ENCODE results near the gene CAMSAP2.

CAMSAP2 gene

DNA sequence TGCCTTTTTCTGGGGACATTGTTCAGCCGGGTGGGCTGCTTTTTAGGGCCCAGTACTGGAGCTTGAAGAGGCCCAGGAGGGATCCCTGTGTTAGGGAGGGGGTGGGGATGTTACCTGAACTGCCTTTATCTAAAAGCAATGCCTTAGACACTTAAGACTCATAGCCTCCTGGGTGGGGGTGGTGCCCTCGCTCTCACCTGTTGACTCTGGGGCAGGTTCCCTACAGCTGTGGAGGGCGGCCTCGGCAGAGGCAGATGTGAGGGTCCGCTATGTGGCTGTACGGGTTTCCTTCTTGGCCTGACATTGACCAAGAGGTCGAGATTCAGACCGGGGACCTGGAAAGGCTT lies 156.7 kb downstream of the CAMSAP2 start:
- Histone ChIP-seq H3F3A (ENCODE audit: insufficient read depth) (no peaks in the 10 kb centered on the region), H3K4me3 (ENCODE audit: insufficient read depth, low read length, poor library complexity, severe bottlenecking) (no peak overlapping the region), H3K9ac (ENCODE audit: low read length) (no peak overlapping the region), H4K20me1 (ENCODE audit: low read depth, low read length) (no peaks in the 10 kb centered on the region), H2AFZ (ENCODE audit: low read depth, low read length, severe bottlenecking) (no peak overlapping the region), H3K9me2 (replicated peaks; ENCODE audit: insufficient read depth, low read length) (no peaks in the 10 kb centered on the region), H3K27me3 (ENCODE audit: low read length) (no peaks in the 10 kb centered on the region), H3K9me3 (ENCODE audit: insufficient read depth, low read length) (no peaks in the 10 kb centered on the region), H3K36me3 (ENCODE audit: low read length) (no peaks in the 10 kb centered on the region), H3K4me2 (ENCODE audit: low read depth, low read length, poor library complexity, severe bottlenecking) (no peak overlapping the region), H3K27ac (ENCODE audit: low read depth, low read length) (no peak overlapping the region), H3K79me2 (ENCODE audit: insufficient read depth, low read length) (no peaks in the 10 kb centered on the region)
- TF ChIP-seq CTCF (IDR thresholded peaks at IDR 0.05; ENCODE audit: insufficient read depth, low read length, poor library complexity, severe bottlenecking) = no peak
- TF ChIP-seq EZH2phosphoT487 (conservative IDR thresholded peaks at IDR 0.05; ENCODE audit: low read length) = no peak

DNA sequence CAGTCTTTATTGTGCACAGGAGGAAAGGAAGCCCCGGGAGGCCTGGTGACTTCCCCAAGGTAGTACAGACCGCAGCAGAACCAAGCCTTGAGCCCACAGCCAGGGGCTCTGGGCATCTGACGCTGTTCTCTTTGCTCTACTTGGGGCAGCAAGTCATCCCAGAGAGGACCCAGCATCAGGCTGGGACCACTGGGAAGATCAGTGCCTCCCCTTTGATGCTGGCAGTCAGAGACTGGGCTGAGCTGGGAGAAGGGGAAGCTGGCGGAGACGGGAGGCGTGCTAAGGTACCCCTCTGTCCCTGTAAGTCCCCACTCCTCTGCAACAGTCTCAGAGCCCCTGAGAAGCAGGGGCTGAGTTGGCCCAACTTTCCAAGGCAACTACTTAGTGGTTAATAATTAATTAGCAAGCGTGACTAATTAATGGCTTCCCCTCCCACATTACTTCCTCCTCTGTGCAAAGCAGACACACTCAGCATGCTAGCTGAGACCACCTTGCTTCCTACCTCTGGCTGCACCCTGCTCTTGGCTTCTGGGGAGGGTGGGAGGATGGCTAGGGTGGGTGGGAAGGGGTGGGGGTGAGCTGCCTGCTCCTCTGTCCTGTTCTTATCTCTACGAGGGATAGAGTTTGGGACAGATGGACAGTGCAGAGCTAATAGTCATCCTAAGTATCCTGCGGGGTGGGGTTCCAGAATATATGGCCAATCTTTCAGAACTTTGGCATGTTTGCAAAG lies 157.3 kb downstream of the CAMSAP2 start:
- Histone ChIP-seq H3K9me2 (replicated peaks; ENCODE audit: insufficient read depth, low read length) (no peaks in the 10 kb centered on the region), H3K4me2 (ENCODE audit: low read depth, low read length, poor library complexity, severe bottlenecking) (no peak overlapping the region), H3K36me3 (ENCODE audit: low read length) (no peaks in the 10 kb centered on the region), H3K9me3 (ENCODE audit: insufficient read depth, low read length) (no peaks in the 10 kb centered on the region), H3K4me3 (ENCODE audit: insufficient read depth, low read length, poor library complexity, severe bottlenecking) (no peak overlapping the region), H3F3A (ENCODE audit: insufficient read depth) (no peaks in the 10 kb centered on the region), H3K27me3 (ENCODE audit: low read length) (no peaks in the 10 kb centered on the region), H3K9ac (ENCODE audit: low read length) (no peak overlapping the region), H3K79me2 (ENCODE audit: insufficient read depth, low read length) (no peaks in the 10 kb centered on the region), H4K20me1 (ENCODE audit: low read depth, low read length) (no peaks in the 10 kb centered on the region), H3K27ac (ENCODE audit: low read depth, low read length) (no peak overlapping the region), H2AFZ (ENCODE audit: low read depth, low read length, severe bottlenecking) (no peak overlapping the region)
- no peak for TF ChIP-seq EZH2phosphoT487 (conservative IDR thresholded peaks at IDR 0.05; ENCODE audit: low read length)
- no peak for TF ChIP-seq CTCF (IDR thresholded peaks at IDR 0.05; ENCODE audit: insufficient read depth, low read length, poor library complexity, severe bottlenecking)

DNA sequence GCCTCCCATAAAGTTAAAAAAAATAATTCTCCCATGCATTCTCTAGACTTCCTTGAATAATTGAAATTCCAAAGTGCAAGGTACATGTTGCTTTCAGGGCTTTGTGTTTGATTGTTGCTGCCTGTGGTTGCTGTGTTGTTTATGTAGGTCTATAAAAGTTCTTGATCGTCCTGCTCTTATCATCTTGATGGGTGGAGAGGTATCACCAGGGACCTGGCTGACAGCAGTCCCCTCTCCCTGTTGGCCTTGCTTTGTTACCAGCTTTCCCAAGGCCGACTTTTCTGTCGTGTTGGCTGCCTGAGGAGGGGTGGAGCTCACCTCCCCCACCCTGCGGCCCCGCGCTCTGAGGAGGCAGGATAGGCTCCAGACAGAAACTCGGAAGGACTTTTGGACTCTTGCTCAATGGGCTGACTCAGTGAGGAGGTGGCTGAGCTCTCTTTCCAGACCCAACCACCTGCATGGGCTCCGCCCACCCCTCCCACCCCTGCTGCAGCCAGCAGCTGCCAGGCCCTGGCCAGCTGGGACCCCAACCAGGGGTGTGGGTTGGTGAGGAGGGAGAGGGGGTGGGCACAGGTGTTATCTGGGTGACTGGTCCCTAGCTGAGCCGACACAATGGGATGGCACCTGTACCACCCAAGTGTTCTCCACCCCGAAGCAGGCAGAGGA lies 158.0 kb downstream of the CAMSAP2 start:
- TF ChIP-seq EZH2phosphoT487 (conservative IDR thresholded peaks at IDR 0.05; ENCODE audit: low read length) (no peak), CTCF (IDR thresholded peaks at IDR 0.05; ENCODE audit: insufficient read depth, low read length, poor library complexity, severe bottlenecking) (no peak)
- H3K36me3 ChIP-seq (ENCODE audit: low read length) = no peaks in the 10 kb centered on the region
- H3K4me3 ChIP-seq (ENCODE audit: insufficient read depth, low read length, poor library complexity, severe bottlenecking) = no peak overlapping the region
- H3K9ac ChIP-seq (ENCODE audit: low read length) = no peak overlapping the region
- no peak overlapping the region for H3K27ac ChIP-seq (ENCODE audit: low read depth, low read length)
- H3K27me3 ChIP-seq (ENCODE audit: low read length) = no peaks in the 10 kb centered on the region
- no peaks in the 10 kb centered on the region for H3F3A ChIP-seq (ENCODE audit: insufficient read depth)
- no peak overlapping the region for H3K4me2 ChIP-seq (ENCODE audit: low read depth, low read length, poor library complexity, severe bottlenecking)
- H3K9me2 ChIP-seq (replicated peaks; ENCODE audit: insufficient read depth, low read length) = no peaks in the 10 kb centered on the region
- H3K79me2 ChIP-seq (ENCODE audit: insufficient read depth, low read length) = no peaks in the 10 kb centered on the region
- no peaks in the 10 kb centered on the region for H3K9me3 ChIP-seq (ENCODE audit: insufficient read depth, low read length)
- no peak overlapping the region for H2AFZ ChIP-seq (ENCODE audit: low read depth, low read length, severe bottlenecking)
- no peaks in the 10 kb centered on the region for H4K20me1 ChIP-seq (ENCODE audit: low read depth, low read length)

Measured in SU-DHL-6 (cell line).